ENCODE results near the gene FOXA3. TPM values are rescaled to one million over a fixed set of nuclear protein-coding genes. Genes with fewer than 3 reads are reported as not detected.

The FOXA3 gene
- total RNA-seq, 1 experiment from 2014 or later, result 5.8 TPM

- peak overlapping the region; percentile 91 to 93 for H3K4me3 ChIP-seq (replicated peaks in 1 of 2; ENCODE audit: low read depth in 1 of 2, low read length in 2 of 2)
- no peaks in the 10 kb centered on the region for H4K20me1 ChIP-seq (ENCODE audit: insufficient read depth)
- ChIA-PET CTCF (interaction anchor here (0.7 to 3.6 kb wide), 12 partner anchors 16 to 213 kb away, joined by 3 to 45 read pairs (median 6); partner anchors contain the start of genes IRF2BP1, MYPOP and SIX5), RAD21 (ENCODE audit: low non-redundant PET in 1 of 2, low total read pairs in 2 of 2, uncharacterized antibody in 2 of 2, unreplicated experiment in 2 of 2) (interaction anchor here (0.7 to 1.3 kb wide), 3 partner anchors 16 to 48 kb away, joined by 4 read pairs; no protein-coding TSS in a partner anchor), POLR2A (interaction anchor here (1.3 to 2.9 kb wide), 4 partner anchors 8 to 155 kb away, joined by 3 to 24 read pairs (median 8); partner anchors contain the start of gene IRF2BP1)
- peaks cover 11 to 35% of the 10 kb centered on the region in 2 experiments for H3K4me1 ChIP-seq (ENCODE audit: control insufficient read depth in 1 of 2, insufficient read depth in 2 of 2, low read length in 2 of 2)
- ATAC-seq, result no peak
- peak overlapping the region; percentile 61; the same call in 1 of the 2 replicates for H3K27ac ChIP-seq (ENCODE audit: low read depth, low read length)
- TF ChIP-seq POLR2A (IDR thresholded peaks at IDR 0.05; ENCODE audit: borderline replicate concordance, extremely low read depth, insufficient read depth, insufficient read length), result no peak
- TF ChIP-seq ZFX (IDR thresholded peaks at IDR 0.05), result no peak
- TF ChIP-seq YY1 (IDR thresholded peaks at IDR 0.05; ENCODE audit: extremely low read depth, insufficient replicate concordance, low read depth, low read length), result no peak
- no peak for TF ChIP-seq JUND (IDR thresholded peaks at IDR 0.05)
- TF ChIP-seq FOSL1 (IDR thresholded peaks at IDR 0.05; ENCODE audit: low read depth), result no peak
- TF ChIP-seq TCF7L2 (IDR thresholded peaks at IDR 0.05; ENCODE audit: borderline replicate concordance, extremely low read depth, insufficient read depth, insufficient read length), result no peak
- TF ChIP-seq SP1 (IDR thresholded peaks at IDR 0.05; ENCODE audit: low read depth), result no peak
- no peak for TF ChIP-seq SIN3A (IDR thresholded peaks at IDR 0.05; ENCODE audit: low read depth)
- no peak for TF ChIP-seq EZH2 (IDR thresholded peaks at IDR 0.05)
- intact Hi-C loops (cut with micrococcal nuclease), result loop anchor here (1.0 kb wide), 1 partner anchor 19 kb away; no protein-coding TSS in a partner anchor
- H2AFZ ChIP-seq (ENCODE audit: low read depth, low read length, poor library complexity, severe bottlenecking), result no peak overlapping the region
- H3K9ac ChIP-seq (ENCODE audit: low read length), result peak overlapping the region; percentile 66
- no peak for DNase-seq (ENCODE audit: low read depth, low spot score)
- BruUV-seq (replicated peaks), result no TSS peak
- peak overlapping the region; percentile 81 for H3K4me2 ChIP-seq (ENCODE audit: low read length)
- peaks cover 6% of the 10 kb centered on the region in 2 experiments; a peak in 2 of 4 replicates for H3K36me3 ChIP-seq (ENCODE audit: control insufficient read depth in 1 of 2, insufficient read depth in 2 of 2, low read length in 2 of 2)
- H3K27me3 ChIP-seq (ENCODE audit: insufficient read depth, low read length), result no peaks in the 10 kb centered on the region
- peaks cover 33% of the 10 kb centered on the region for H3K79me2 ChIP-seq (ENCODE audit: insufficient read depth, low read length)
- no peaks in the 10 kb centered on the region for H3K9me3 ChIP-seq (ENCODE audit: control insufficient read depth in 1 of 2, insufficient read depth in 1 of 2, low read depth in 1 of 2, low read length in 2 of 2)
- H3K9me2 ChIP-seq (ENCODE audit: insufficient read depth), result no peaks in the 10 kb centered on the region
Measured at GRCh38 chr19:45864629-45865082, 530 bp downstream of the FOXA3 start.

GRCh38 chr19:45865269-45865948 lies 1.3 kb downstream of the FOXA3 start:
- H2AFZ ChIP-seq (ENCODE audit: low read depth, low read length, poor library complexity, severe bottlenecking), result no peak overlapping the region
- H3K4me3 ChIP-seq (replicated peaks in 1 of 2; ENCODE audit: low read depth in 1 of 2, low read length in 2 of 2), result no peak overlapping the region; a peak in 1 of 4 replicates
- intact Hi-C loops (cut with micrococcal nuclease), result no loop called here
- no peaks in the 10 kb centered on the region for H3K27me3 ChIP-seq (ENCODE audit: insufficient read depth, low read length)
- ChIA-PET CTCF (interaction anchor here (1.2 to 3.6 kb wide), 4 partner anchors 16 to 164 kb away, joined by 3 to 45 read pairs (median 16); partner anchors contain the start of gene IRF2BP1), RAD21 (ENCODE audit: low non-redundant PET in 1 of 2, low total read pairs in 2 of 2, uncharacterized antibody in 2 of 2, unreplicated experiment in 2 of 2) (no interaction called here), POLR2A (interaction anchor here (2.6 to 2.9 kb wide), 2 partner anchors 16 to 21 kb away, joined by 13 to 24 read pairs; partner anchors contain the start of gene IRF2BP1)
- H3K4me1 ChIP-seq (ENCODE audit: control insufficient read depth in 1 of 2, insufficient read depth in 2 of 2, low read length in 2 of 2), result peaks cover 11 to 35% of the 10 kb centered on the region in 2 experiments
- H3K27ac ChIP-seq (ENCODE audit: low read depth, low read length), result no peak overlapping the region
- DNase-seq (ENCODE audit: low read depth, low spot score), result no peak
- peak overlapping the region; percentile 81 for H3K4me2 ChIP-seq (ENCODE audit: low read length)
- H3K9me3 ChIP-seq (ENCODE audit: control insufficient read depth in 1 of 2, insufficient read depth in 1 of 2, low read depth in 1 of 2, low read length in 2 of 2), result no peaks in the 10 kb centered on the region
- peaks cover 2 to 3% of the 10 kb centered on the region in 2 experiments; a peak in 1 of 4 replicates for H3K36me3 ChIP-seq (ENCODE audit: control insufficient read depth in 1 of 2, insufficient read depth in 2 of 2, low read length in 2 of 2)
- no TSS peak for BruUV-seq (replicated peaks)
- no peaks in the 10 kb centered on the region for H3K9me2 ChIP-seq (ENCODE audit: insufficient read depth)
- H3K79me2 ChIP-seq (ENCODE audit: insufficient read depth, low read length), result peaks cover 25% of the 10 kb centered on the region
- ATAC-seq, result no peak
- H4K20me1 ChIP-seq (ENCODE audit: insufficient read depth), result no peaks in the 10 kb centered on the region
- H3K9ac ChIP-seq (ENCODE audit: low read length), result no peak overlapping the region
- no peak for TF ChIP-seq REST (IDR thresholded peaks at IDR 0.05; ENCODE audit: low read depth)
- TF ChIP-seq RAD21 (IDR thresholded peaks at IDR 0.05; ENCODE audit: low read depth), result no peak
- TF ChIP-seq EGR1 (IDR thresholded peaks at IDR 0.05; ENCODE audit: low read depth), result no peak
- TF ChIP-seq CEBPB (IDR thresholded peaks at IDR 0.05; ENCODE audit: low read depth), result no peak
- no peak for TF ChIP-seq SIN3A (IDR thresholded peaks at IDR 0.05; ENCODE audit: low read depth)
- TF ChIP-seq ZBTB33 (IDR thresholded peaks at IDR 0.05; ENCODE audit: extremely low read depth, insufficient replicate concordance, low read length), result no peak
